G401 (cell line): ENCODE results near the gene ALDH1A1. TPM values are rescaled to one million over a fixed set of nuclear protein-coding genes. Genes with fewer than 3 reads are reported as not detected.

Source experiments
- DNase-seq: peaks from one replicate; pipeline ENCODE4 v3.0.0-alpha.2; 2015; ENCODE audit warnings: low spot score
- in situ Hi-C: cut with HindIII; loops from 2 replicates; pipeline ENCODE4 v1.10.0; 2016; ENCODE audit warnings: low sequenced_read_pairs, mixed read lengths
- total RNA-seq: library from RNA; depleted of rRNA; stranded (reverse); fragments of >200 nt; shearing (Covaris generic); gene quantifications from 2 replicates; pipeline ENCODE4 v1.2.3, GENCODE V29; 2014

Gene ALDH1A1
- total RNA-seq, 1 experiment from 2014 or later = not detected

DNA sequence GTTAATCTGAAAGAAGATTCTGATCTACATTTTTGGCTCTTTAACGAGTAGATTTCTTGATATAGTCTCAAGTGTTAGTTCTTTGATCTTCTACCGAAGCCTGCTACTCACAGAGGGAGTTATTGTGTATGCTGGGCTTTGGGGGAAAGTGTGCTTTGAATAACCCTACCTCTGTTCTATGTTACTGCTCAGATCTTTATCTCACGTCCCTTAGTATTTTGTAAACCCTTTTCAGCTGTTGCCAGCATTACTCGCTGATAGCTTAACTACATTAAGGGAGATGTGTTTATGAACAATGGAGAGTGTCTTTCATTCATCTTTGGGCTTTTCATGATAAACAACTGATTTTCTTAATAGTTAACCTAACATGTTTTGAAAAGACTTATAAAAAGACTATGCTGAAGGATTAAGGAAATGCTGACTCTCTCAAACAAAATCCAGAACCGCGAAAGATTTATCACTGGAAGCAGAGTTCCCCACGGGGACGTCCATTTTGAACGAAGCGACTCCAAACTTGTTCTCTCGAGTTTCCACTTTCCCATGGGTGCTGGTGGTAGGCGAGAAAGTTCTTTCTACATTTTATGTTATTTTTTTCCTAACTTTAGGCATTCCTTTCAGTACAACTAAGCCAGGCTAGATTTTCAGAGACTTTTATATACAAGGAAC is 27.9 kb upstream of the ALDH1A1 start:
- in situ Hi-C loops = no loop called here

GRCh38 chr9:72980183-72980582 is 27.3 kb upstream of the ALDH1A1 start:
- no peak for DNase-seq
- in situ Hi-C loops = no loop called here

More for the DNA sequence above, 27.9 kb upstream of the ALDH1A1 start:
- no peak for DNase-seq

- DNase-seq = no peak
- in situ Hi-C loops = no loop called here
These were observed 26.7 kb upstream of the ALDH1A1 start for GRCh38 chr9:72979405-72980100.

GRCh38 chr9:72978744-72979143 is 25.9 kb upstream of the ALDH1A1 start:
- in situ Hi-C loops = no loop called here
- DNase-seq = no peak

- in situ Hi-C loops = no loop called here
- no peak for DNase-seq
These were observed 24.8 kb upstream of the ALDH1A1 start for GRCh38 chr9:72977670-72978069.

GRCh38 chr9:72974501-72974900 is 21.6 kb upstream of the ALDH1A1 start:
- in situ Hi-C loops = no loop called here
- DNase-seq = no peak

DNA sequence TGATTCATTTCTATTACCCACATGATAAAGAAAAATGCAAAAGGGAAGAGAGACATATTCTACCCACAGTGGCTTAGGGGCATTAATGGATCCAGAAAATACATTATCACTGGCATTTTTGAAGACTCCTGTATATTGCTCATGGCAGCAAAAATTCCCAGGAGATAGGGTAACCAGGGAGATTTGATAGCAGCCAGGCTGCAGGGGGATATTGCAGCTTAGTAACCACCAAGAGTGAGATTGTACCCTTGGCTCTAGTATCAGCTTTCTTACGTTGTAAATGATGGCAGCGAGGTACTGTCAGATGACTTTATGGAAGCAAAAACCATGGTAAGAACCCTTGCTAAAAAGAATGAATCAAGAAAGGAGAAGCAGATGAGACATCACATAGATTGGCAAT is 19.8 kb upstream of the ALDH1A1 start:
- no peak for DNase-seq
- in situ Hi-C loops = no loop called here

GRCh38 chr9:72971411-72971810 is 18.6 kb upstream of the ALDH1A1 start:
- DNase-seq = no peak
- in situ Hi-C loops = no loop called here

DNA sequence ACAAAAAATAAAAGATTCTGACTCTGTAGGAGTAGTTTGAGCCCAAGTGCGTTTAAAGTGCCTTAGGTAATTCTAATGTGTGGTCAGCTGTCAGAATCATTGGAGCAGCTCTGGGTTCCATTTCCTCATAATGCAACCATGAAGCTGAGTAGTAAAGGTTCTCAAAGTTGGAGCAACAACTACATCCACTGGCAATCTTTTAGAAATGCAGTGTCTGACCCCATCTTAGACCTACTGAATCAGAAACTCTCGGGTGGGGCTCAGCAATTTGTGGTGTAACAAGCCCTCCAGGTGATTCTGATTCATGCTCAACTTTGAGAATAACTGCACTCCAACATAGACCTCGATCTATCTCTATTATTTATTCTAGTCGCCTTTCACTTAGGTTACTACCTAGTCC is 7.6 kb upstream of the ALDH1A1 start:
- DNase-seq = no peak
- in situ Hi-C loops = no loop called here

DNA sequence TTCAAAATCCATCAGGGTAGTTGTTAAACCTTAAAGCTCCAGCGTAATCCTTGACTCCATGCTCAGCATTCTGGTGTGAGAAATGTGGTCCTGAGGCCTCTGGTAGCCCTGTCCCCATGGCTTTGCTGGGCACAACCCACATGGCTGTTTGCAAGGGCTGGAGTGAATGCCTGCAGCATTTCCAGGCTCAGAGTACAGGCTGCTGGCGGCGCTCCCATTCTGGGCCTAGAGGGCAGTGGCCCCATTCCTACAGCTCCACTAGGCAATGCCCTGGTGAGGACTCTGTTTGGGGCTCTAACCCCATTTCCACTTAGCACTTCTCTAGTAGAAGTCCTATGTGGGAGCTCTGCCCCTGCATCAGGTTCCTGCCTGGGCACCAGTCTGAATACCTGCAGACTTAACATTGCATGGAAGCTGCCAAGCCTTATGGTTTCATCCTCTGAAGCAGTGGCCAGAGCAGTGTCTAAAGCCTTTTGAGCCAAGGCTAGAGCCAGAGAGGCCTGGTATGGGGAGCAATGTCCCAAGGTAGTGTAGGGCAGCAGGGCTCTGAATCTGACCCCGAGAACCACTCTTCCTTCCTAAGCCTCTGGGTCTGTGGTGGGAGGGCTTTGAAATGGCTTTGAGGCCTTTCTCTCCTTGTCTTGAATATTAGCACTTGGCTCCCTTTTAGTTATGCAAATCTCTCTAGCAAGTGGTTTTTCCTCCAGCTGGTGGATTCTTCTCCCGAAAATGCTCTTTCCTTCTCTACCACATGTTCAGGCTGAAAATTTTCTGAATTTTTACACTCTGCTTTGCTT is 5.8 kb upstream of the ALDH1A1 start:
- DNase-seq = no peak
- in situ Hi-C loops = no loop called here

GRCh38 chr9:72955571-72955970 is 2.7 kb upstream of the ALDH1A1 start:
- DNase-seq = no peak
- in situ Hi-C loops = no loop called here

DNA sequence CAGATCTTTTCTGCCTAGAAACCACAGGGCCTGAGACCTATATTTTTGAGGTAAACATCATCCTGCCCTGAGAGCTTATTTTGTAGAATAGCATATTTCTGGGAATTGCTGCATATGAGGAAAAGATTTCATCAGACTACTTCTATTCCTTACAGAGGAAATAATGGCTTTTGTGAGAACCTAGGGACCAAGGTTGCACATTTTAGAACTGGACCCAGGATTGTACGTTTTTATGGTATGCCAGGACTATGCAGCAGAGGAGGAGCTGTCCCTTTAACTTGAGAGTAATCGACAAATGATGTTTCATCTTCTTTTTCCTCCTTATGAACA is 2.2 kb upstream of the ALDH1A1 start:
- in situ Hi-C loops = no loop called here
- no peak for DNase-seq

GRCh38 chr9:72954431-72955125 is 1.7 kb upstream of the ALDH1A1 start:
- DNase-seq = no peak
- in situ Hi-C loops = no loop called here

DNA sequence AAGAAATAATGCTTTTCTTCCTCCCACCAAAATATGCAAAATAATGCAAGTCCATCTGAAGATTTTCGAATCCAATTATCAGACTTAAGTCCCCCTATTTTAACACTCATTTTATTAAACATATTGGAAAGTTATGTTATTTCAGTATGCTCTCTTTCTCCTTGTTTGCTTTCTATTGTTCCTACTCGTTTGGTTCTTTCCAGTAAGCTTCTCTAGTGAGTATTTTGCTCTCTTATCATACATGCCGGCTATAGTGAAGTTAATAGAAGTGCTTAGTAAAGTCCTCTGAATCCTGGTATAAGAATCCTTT is 517 bp downstream of the ALDH1A1 start:
- DNase-seq = no peak
- in situ Hi-C loops = no loop called here

- in situ Hi-C loops = no loop called here
These were observed 1.1 kb downstream of the ALDH1A1 start for GRCh38 chr9:72951520-72952380.

DNA sequence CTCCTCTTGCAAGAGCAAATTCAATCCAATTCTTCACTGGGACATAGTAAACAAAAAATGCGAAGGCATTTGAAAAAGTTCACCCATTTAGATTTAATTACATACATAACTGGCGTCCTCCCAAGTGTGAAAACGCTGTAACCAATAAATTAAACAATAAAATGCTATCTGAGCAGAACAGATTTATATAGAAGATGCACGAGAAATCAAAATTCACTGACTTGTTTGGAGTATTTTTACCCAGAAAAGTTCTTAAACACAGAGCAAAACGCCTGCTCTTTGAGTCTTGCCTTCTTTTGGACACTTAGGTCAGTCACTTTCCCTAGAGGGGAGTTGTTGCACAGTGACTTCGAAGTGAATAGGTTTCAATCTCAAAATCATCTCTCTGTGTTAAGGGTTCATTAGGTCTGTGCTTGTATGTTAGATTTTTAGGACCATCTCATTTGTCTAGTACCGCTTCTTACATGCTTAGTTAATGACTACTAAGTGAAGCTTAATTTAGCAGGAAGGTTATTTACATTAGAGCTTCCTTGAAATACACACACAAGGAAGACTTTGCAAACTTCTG is 1.9 kb downstream of the ALDH1A1 start:
- in situ Hi-C loops = no loop called here
- DNase-seq = no peak

More at GRCh38 chr9:72951520-72952380, 1.1 kb downstream of the ALDH1A1 start:
- DNase-seq = no peak

- in situ Hi-C loops = no loop called here
- no peak for DNase-seq
These were observed 2.9 kb downstream of the ALDH1A1 start for GRCh38 chr9:72949918-72950325.

- in situ Hi-C loops = no loop called here
- no peak for DNase-seq
These were observed 3.6 kb downstream of the ALDH1A1 start for GRCh38 chr9:72949244-72949582.
